HG03439 (cell line): ENCODE data around the gene ADAMTS16.

Source experiments
- ATAC-seq: cut with Tn5 transposase; IDR thresholded peaks from one replicate; pipeline ENCODE4 v1.9.1; 2021; ENCODE audit warnings: mild to moderate bottlenecking, moderate library complexity; ENCODE audit not compliant: unreplicated experiment

Gene ADAMTS16

GRCh38 chr5:5276951-5277517, 136.9 kb downstream of the ADAMTS16 start:
- ATAC-seq: no peak

- ATAC-seq: no peak
These were observed 138.2 kb downstream of the ADAMTS16 start for GRCh38 chr5:5278201-5278814.

GRCh38 chr5:5278815-5279381, 138.8 kb downstream of the ADAMTS16 start:
- ATAC-seq: no peak

- no peak for ATAC-seq
These were observed 145.8 kb downstream of the ADAMTS16 start for GRCh38 chr5:5285906-5286305.

GRCh38 chr5:5287419-5287818, 147.3 kb downstream of the ADAMTS16 start:
- ATAC-seq: no peak

GRCh38 chr5:5288201-5288600, 148.1 kb downstream of the ADAMTS16 start:
- ATAC-seq: no peak

GRCh38 chr5:5289537-5289936, 149.4 kb downstream of the ADAMTS16 start:
- no peak for ATAC-seq

- no peak for ATAC-seq
These were observed 150.7 kb downstream of the ADAMTS16 start for GRCh38 chr5:5290674-5291334.

GRCh38 chr5:5291357-5291756, 151.2 kb downstream of the ADAMTS16 start:
- ATAC-seq: no peak

- no peak for ATAC-seq
These were observed 152.9 kb downstream of the ADAMTS16 start for GRCh38 chr5:5293029-5293428.

- ATAC-seq: no peak
These were observed 154.3 kb downstream of the ADAMTS16 start for GRCh38 chr5:5294429-5294828.

GRCh38 chr5:5295351-5295750, 155.2 kb downstream of the ADAMTS16 start:
- ATAC-seq: no peak

- no peak for ATAC-seq
These were observed 155.9 kb downstream of the ADAMTS16 start for GRCh38 chr5:5296051-5296450.

GRCh38 chr5:5297432-5298067, 157.4 kb downstream of the ADAMTS16 start:
- no peak for ATAC-seq

- no peak for ATAC-seq
These were observed 158.0 kb downstream of the ADAMTS16 start for GRCh38 chr5:5298068-5298633.

- ATAC-seq: no peak
These were observed 158.9 kb downstream of the ADAMTS16 start for GRCh38 chr5:5298841-5299541.

- ATAC-seq: no peak
These were observed 161.0 kb downstream of the ADAMTS16 start for GRCh38 chr5:5301176-5301575.

GRCh38 chr5:5302201-5302600, 162.1 kb downstream of the ADAMTS16 start:
- no peak for ATAC-seq

- ATAC-seq: no peak
These were observed 163.1 kb downstream of the ADAMTS16 start for GRCh38 chr5:5303242-5303641.

- ATAC-seq: no peak
These were observed 164.4 kb downstream of the ADAMTS16 start for GRCh38 chr5:5304361-5305020.
